Measurements from ENCODE around the gene CTIF.

CTIF gene

GRCh38 chr18:48891721-48892120 is 352.9 kb downstream of the CTIF start:
- Histone ChIP-seq H3K27me3 (replicated peaks; ENCODE audit: control insufficient read depth, insufficient read depth, low read length, poor library complexity, severe bottlenecking) (no peaks in the 10 kb centered on the region), H3K36me3 (ENCODE audit: control insufficient read depth, insufficient read depth, low read length) (no peaks in the 10 kb centered on the region), H3K4me3 (ENCODE audit: insufficient read depth, low read depth, low read length, poor library complexity, severe bottlenecking) (no peak overlapping the region), H3K4me1 (ENCODE audit: control insufficient read depth, insufficient read depth, low read length, poor library complexity, severe bottlenecking) (no peaks in the 10 kb centered on the region), H3K27ac (ENCODE audit: insufficient read depth, low read length, poor library complexity, severe bottlenecking) (no peak overlapping the region), H3K9me3 (ENCODE audit: control insufficient read depth, low read length) (no peaks in the 10 kb centered on the region)
- DNase-seq, result no peak

GRCh38 chr18:48892146-48892855 is 353.5 kb downstream of the CTIF start:
- no peak overlapping the region for H3K27ac ChIP-seq (ENCODE audit: insufficient read depth, low read length, poor library complexity, severe bottlenecking)
- no peak overlapping the region for H3K4me3 ChIP-seq (ENCODE audit: insufficient read depth, low read depth, low read length, poor library complexity, severe bottlenecking)
- no peaks in the 10 kb centered on the region for H3K27me3 ChIP-seq (replicated peaks; ENCODE audit: control insufficient read depth, insufficient read depth, low read length, poor library complexity, severe bottlenecking)
- DNase-seq, result no peak
- H3K4me1 ChIP-seq (ENCODE audit: control insufficient read depth, insufficient read depth, low read length, poor library complexity, severe bottlenecking), result no peaks in the 10 kb centered on the region
- H3K36me3 ChIP-seq (ENCODE audit: control insufficient read depth, insufficient read depth, low read length), result no peaks in the 10 kb centered on the region
- no peaks in the 10 kb centered on the region for H3K9me3 ChIP-seq (ENCODE audit: control insufficient read depth, low read length)

GRCh38 chr18:48893061-48893607 is 354.3 kb downstream of the CTIF start:
- H3K36me3 ChIP-seq (ENCODE audit: control insufficient read depth, insufficient read depth, low read length), result no peaks in the 10 kb centered on the region
- H3K27ac ChIP-seq (ENCODE audit: insufficient read depth, low read length, poor library complexity, severe bottlenecking), result no peak overlapping the region
- H3K27me3 ChIP-seq (replicated peaks; ENCODE audit: control insufficient read depth, insufficient read depth, low read length, poor library complexity, severe bottlenecking), result no peaks in the 10 kb centered on the region
- H3K4me3 ChIP-seq (ENCODE audit: insufficient read depth, low read depth, low read length, poor library complexity, severe bottlenecking), result no peak overlapping the region
- no peaks in the 10 kb centered on the region for H3K4me1 ChIP-seq (ENCODE audit: control insufficient read depth, insufficient read depth, low read length, poor library complexity, severe bottlenecking)
- no peaks in the 10 kb centered on the region for H3K9me3 ChIP-seq (ENCODE audit: control insufficient read depth, low read length)
- DNase-seq, result no peak

GRCh38 chr18:48893608-48894600 is 355.1 kb downstream of the CTIF start:
- DNase-seq, result no peak

DNA sequence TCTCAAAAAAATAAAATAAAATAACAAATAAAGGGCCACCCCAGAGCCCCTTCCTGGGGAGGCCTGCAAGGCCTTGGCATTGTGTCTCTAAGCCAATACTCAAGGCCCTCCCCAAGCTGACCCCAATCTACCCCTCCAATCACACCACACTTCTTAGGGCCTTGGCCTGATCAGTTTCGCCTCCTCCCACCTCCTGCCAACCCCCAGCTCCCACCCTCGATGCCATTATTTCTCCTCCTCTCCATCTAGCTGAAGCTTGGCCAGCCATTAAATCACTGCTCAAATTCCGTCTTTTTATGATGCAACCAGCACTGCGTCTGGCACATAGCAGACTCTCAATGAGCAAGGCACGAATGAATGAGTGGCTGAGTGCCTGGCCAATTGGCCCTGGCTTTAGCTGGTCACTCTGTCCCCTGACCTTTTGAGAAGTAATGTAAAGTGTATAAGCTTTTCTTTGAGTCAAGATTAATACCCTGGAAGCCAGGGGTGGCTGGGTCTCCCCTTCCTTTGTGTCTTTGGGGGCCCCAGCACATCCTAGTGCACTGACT is 356.0 kb downstream of the CTIF start:
- no peaks in the 10 kb centered on the region for H3K27me3 ChIP-seq (replicated peaks; ENCODE audit: control insufficient read depth, insufficient read depth, low read length, poor library complexity, severe bottlenecking)
- no peak overlapping the region for H3K4me3 ChIP-seq (ENCODE audit: insufficient read depth, low read depth, low read length, poor library complexity, severe bottlenecking)
- H3K9me3 ChIP-seq (ENCODE audit: control insufficient read depth, low read length), result no peaks in the 10 kb centered on the region
- DNase-seq, result no peak
- no peaks in the 10 kb centered on the region for H3K36me3 ChIP-seq (ENCODE audit: control insufficient read depth, insufficient read depth, low read length)
- H3K27ac ChIP-seq (ENCODE audit: insufficient read depth, low read length, poor library complexity, severe bottlenecking), result no peak overlapping the region
- no peaks in the 10 kb centered on the region for H3K4me1 ChIP-seq (ENCODE audit: control insufficient read depth, insufficient read depth, low read length, poor library complexity, severe bottlenecking)

More at GRCh38 chr18:48893608-48894600, 355.1 kb downstream of the CTIF start:
- Histone ChIP-seq H3K36me3 (ENCODE audit: control insufficient read depth, insufficient read depth, low read length) (no peaks in the 10 kb centered on the region), H3K27ac (ENCODE audit: insufficient read depth, low read length, poor library complexity, severe bottlenecking) (no peak overlapping the region), H3K9me3 (ENCODE audit: control insufficient read depth, low read length) (no peaks in the 10 kb centered on the region), H3K4me1 (ENCODE audit: control insufficient read depth, insufficient read depth, low read length, poor library complexity, severe bottlenecking) (no peaks in the 10 kb centered on the region), H3K27me3 (replicated peaks; ENCODE audit: control insufficient read depth, insufficient read depth, low read length, poor library complexity, severe bottlenecking) (no peaks in the 10 kb centered on the region), H3K4me3 (ENCODE audit: insufficient read depth, low read depth, low read length, poor library complexity, severe bottlenecking) (no peak overlapping the region)

DNA sequence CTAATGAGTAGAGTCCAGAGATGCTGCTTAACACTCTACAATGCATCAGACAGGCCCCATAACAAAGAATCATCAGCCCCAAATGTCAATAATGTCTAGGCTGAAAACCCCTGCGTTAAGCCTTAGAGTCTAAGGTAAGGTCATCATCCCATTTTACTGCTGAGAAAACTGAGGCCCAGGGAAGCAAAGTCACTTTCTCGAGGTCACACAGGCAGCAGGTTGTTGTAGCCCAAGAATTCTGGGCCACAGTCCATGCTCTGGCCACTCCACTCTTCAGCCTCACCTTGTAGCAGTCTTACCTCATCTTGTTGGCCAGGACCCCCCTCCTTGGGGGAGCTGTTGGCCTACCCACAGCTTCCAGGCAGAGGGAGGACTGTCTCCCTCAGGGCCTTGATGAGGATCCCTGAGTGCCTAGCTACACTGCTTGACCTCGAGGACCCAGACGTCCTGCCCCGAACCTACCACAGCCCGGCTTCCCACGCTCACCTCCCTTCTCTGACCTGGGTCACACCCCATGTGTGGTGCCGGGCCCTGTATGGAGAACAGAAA is 357.6 kb downstream of the CTIF start:
- no peaks in the 10 kb centered on the region for H3K4me1 ChIP-seq (ENCODE audit: control insufficient read depth, insufficient read depth, low read length, poor library complexity, severe bottlenecking)
- DNase-seq, result no peak
- H3K9me3 ChIP-seq (ENCODE audit: control insufficient read depth, low read length), result no peaks in the 10 kb centered on the region
- no peaks in the 10 kb centered on the region for H3K27me3 ChIP-seq (replicated peaks; ENCODE audit: control insufficient read depth, insufficient read depth, low read length, poor library complexity, severe bottlenecking)
- H3K27ac ChIP-seq (ENCODE audit: insufficient read depth, low read length, poor library complexity, severe bottlenecking), result no peak overlapping the region
- H3K4me3 ChIP-seq (ENCODE audit: insufficient read depth, low read depth, low read length, poor library complexity, severe bottlenecking), result no peak overlapping the region
- H3K36me3 ChIP-seq (ENCODE audit: control insufficient read depth, insufficient read depth, low read length), result no peaks in the 10 kb centered on the region

DNA sequence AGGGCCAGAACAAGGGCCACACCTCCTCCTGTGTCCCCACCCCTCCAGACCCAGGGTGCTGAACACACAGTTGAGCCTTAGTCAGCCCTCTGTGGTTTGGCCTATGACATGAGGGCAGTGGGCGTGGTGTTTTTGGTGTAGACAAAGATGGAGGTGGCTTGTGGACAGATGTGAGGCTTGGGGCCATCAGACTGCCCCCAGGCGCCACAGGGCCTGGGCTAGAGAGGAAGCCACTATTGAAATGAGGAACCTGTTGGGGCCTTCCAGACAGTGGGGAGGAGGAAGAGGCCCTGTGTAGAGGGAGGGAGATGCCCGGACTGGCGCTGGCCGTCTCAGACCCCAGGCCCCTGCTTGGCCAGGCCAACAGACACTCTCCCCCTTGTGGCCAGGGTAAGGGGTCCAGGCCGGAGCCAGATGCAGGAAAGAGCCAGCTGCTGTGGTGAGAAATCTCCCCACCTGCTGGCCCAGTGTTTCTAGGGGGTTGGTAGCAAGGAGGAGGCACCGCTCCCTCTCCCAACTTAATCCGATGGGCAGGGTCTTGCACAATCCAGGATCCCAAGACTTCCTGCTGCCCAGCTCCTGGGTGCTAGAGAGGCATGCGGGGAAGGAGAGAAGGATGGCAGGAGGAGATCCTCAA is 358.2 kb downstream of the CTIF start:
- no peak overlapping the region for H3K27ac ChIP-seq (ENCODE audit: insufficient read depth, low read length, poor library complexity, severe bottlenecking)
- H3K4me3 ChIP-seq (ENCODE audit: insufficient read depth, low read depth, low read length, poor library complexity, severe bottlenecking), result no peak overlapping the region
- H3K27me3 ChIP-seq (replicated peaks; ENCODE audit: control insufficient read depth, insufficient read depth, low read length, poor library complexity, severe bottlenecking), result no peaks in the 10 kb centered on the region
- DNase-seq, result no peak
- H3K9me3 ChIP-seq (ENCODE audit: control insufficient read depth, low read length), result no peaks in the 10 kb centered on the region
- H3K36me3 ChIP-seq (ENCODE audit: control insufficient read depth, insufficient read depth, low read length), result no peaks in the 10 kb centered on the region
- H3K4me1 ChIP-seq (ENCODE audit: control insufficient read depth, insufficient read depth, low read length, poor library complexity, severe bottlenecking), result no peaks in the 10 kb centered on the region

DNA sequence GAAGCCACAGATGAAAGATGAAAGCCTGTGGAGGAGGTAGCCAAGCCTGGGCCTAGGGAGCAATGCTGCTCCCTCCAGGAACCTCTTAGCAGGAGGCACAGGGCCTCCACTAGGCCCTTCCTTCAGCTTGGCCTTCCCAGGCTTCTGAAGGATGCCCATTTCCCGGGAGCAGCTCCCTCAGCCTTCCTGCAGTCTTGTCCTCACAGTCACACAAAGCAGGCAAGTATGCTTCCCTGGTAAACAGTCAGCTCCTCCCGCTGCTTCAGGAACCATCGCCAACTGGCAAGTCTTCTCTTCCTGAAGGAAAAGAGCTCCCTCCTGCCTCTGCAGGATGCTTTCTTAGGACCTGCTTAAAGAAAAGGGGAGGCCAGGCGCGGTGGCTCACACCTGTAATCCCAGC is 358.7 kb downstream of the CTIF start:
- Histone ChIP-seq H3K9me3 (ENCODE audit: control insufficient read depth, low read length) (no peaks in the 10 kb centered on the region), H3K36me3 (ENCODE audit: control insufficient read depth, insufficient read depth, low read length) (no peaks in the 10 kb centered on the region), H3K27ac (ENCODE audit: insufficient read depth, low read length, poor library complexity, severe bottlenecking) (no peak overlapping the region), H3K4me3 (ENCODE audit: insufficient read depth, low read depth, low read length, poor library complexity, severe bottlenecking) (no peak overlapping the region), H3K27me3 (replicated peaks; ENCODE audit: control insufficient read depth, insufficient read depth, low read length, poor library complexity, severe bottlenecking) (no peaks in the 10 kb centered on the region), H3K4me1 (ENCODE audit: control insufficient read depth, insufficient read depth, low read length, poor library complexity, severe bottlenecking) (no peaks in the 10 kb centered on the region)
- DNase-seq, result no peak

- no peaks in the 10 kb centered on the region for H3K9me3 ChIP-seq (ENCODE audit: control insufficient read depth, low read length)
- no peak overlapping the region for H3K4me3 ChIP-seq (ENCODE audit: insufficient read depth, low read depth, low read length, poor library complexity, severe bottlenecking)
- no peaks in the 10 kb centered on the region for H3K27me3 ChIP-seq (replicated peaks; ENCODE audit: control insufficient read depth, insufficient read depth, low read length, poor library complexity, severe bottlenecking)
- no peak overlapping the region for H3K27ac ChIP-seq (ENCODE audit: insufficient read depth, low read length, poor library complexity, severe bottlenecking)
- no peak for DNase-seq
- no peaks in the 10 kb centered on the region for H3K36me3 ChIP-seq (ENCODE audit: control insufficient read depth, insufficient read depth, low read length)
- no peaks in the 10 kb centered on the region for H3K4me1 ChIP-seq (ENCODE audit: control insufficient read depth, insufficient read depth, low read length, poor library complexity, severe bottlenecking)
These were observed 359.7 kb downstream of the CTIF start for GRCh38 chr18:48898521-48898920.

All from effector memory CD4-positive, alpha-beta T cell (primary cell).